ENCODE results near the gene GOLM1. TPM values are rescaled to one million over a fixed set of nuclear protein-coding genes. Genes with fewer than 3 reads are reported as not detected.

The GOLM1 gene
- total and polyA plus RNA-seq, 4 donors = 7.9 to 28.5 (median 13.2) TPM

- H3K27ac ChIP-seq (ENCODE audit: low read depth in 1 of 2, low read length in 2 of 2) = no peak overlapping the region
- H3K36me3 ChIP-seq (ENCODE audit: control insufficient read depth in 4 of 4, insufficient read depth in 3 of 4, low read depth in 1 of 4, low read length in 3 of 4) = peaks cover 6 to 57% (median 33%) of the 10 kb centered on the region in 4 donors
- no peak overlapping the region for H3K9ac ChIP-seq (ENCODE audit: low read depth in 1 of 2, low read length in 2 of 2)
- H3K4me1 ChIP-seq (ENCODE audit: control insufficient read depth in 4 of 4, insufficient read depth in 4 of 4, low read length in 3 of 4) = no peaks in the 10 kb centered on the region
- no peaks in the 10 kb centered on the region for H3K27me3 ChIP-seq (ENCODE audit: control insufficient read depth in 4 of 4, insufficient read depth in 4 of 4, low read length in 3 of 4)
- H3K9me3 ChIP-seq (ENCODE audit: control insufficient read depth in 4 of 4, low read length in 3 of 4) = no peaks in the 10 kb centered on the region
- 92% methylated on average over 6 of the region's 6 CpGs for WGBS
- no peak overlapping the region for H3K4me3 ChIP-seq (ENCODE audit: low read depth in 1 of 3, low read length in 3 of 3)
- TF ChIP-seq GABPA (IDR thresholded peaks at IDR 0.05 in 1 of 2, conservative IDR thresholded peaks at IDR 0.05 in 1 of 2) = no peak
- no peak for TF ChIP-seq SP1 (IDR thresholded peaks at IDR 0.05)
- TF ChIP-seq RXRA (IDR thresholded peaks at IDR 0.05) = no peak
- TF ChIP-seq RAD21 (IDR thresholded peaks at IDR 0.05) = no peak
- no peak for TF ChIP-seq MAX (IDR thresholded peaks at IDR 0.05)
- TF ChIP-seq ATF3 (IDR thresholded peaks at IDR 0.05) = no peak
- no peak for TF ChIP-seq FOXA1 (IDR thresholded peaks at IDR 0.05)
- no peak for TF ChIP-seq ZBTB33 (IDR thresholded peaks at IDR 0.05)
- no peak for TF ChIP-seq CTCF (IDR thresholded peaks at IDR 0.05; ENCODE audit: low read depth, low read length, missing input control)
- TF ChIP-seq JUND (IDR thresholded peaks at IDR 0.05) = no peak
- no peak for TF ChIP-seq TAF1 (conservative IDR thresholded peaks at IDR 0.05)
- no peak for TF ChIP-seq YY1 (IDR thresholded peaks at IDR 0.05)
- no peak for TF ChIP-seq HNF4A (conservative IDR thresholded peaks at IDR 0.05)
- no peak for TF ChIP-seq HNF4G (IDR thresholded peaks at IDR 0.05)
- TF ChIP-seq EGR1 (IDR thresholded peaks at IDR 0.05; ENCODE audit: low read depth in 2 of 2) = no peak
- no peak for TF ChIP-seq REST (IDR thresholded peaks at IDR 0.05)
- no peak for DNase-seq (ENCODE audit: low spot score)
Measured at GRCh38 chr9:86021166-86021565, 78.2 kb downstream of the GOLM1 start.

- Histone ChIP-seq H3K4me1 (ENCODE audit: control insufficient read depth in 4 of 4, insufficient read depth in 4 of 4, low read length in 3 of 4) (no peaks in the 10 kb centered on the region), H3K9ac (ENCODE audit: low read depth in 1 of 2, low read length in 2 of 2) (no peak overlapping the region), H3K27ac (ENCODE audit: low read depth in 1 of 2, low read length in 2 of 2) (no peak overlapping the region), H3K4me3 (ENCODE audit: low read depth in 1 of 3, low read length in 3 of 3) (no peak overlapping the region), H3K27me3 (ENCODE audit: control insufficient read depth in 4 of 4, insufficient read depth in 4 of 4, low read length in 3 of 4) (no peaks in the 10 kb centered on the region), H3K36me3 (ENCODE audit: control insufficient read depth in 4 of 4, insufficient read depth in 3 of 4, low read depth in 1 of 4, low read length in 3 of 4) (peaks cover 6 to 53% (median 29%) of the 10 kb centered on the region in 4 donors), H3K9me3 (ENCODE audit: control insufficient read depth in 4 of 4, low read length in 3 of 4) (no peaks in the 10 kb centered on the region)
- DNase-seq (ENCODE audit: low spot score) = no peak
- no peak for TF ChIP-seq JUND (IDR thresholded peaks at IDR 0.05)
- TF ChIP-seq HNF4A (conservative IDR thresholded peaks at IDR 0.05) = no peak
- 100% methylated on average over 1 of the region's 1 CpG for WGBS
Measured at GRCh38 chr9:86020731-86021130, 78.6 kb downstream of the GOLM1 start.
